ENCODE results near the gene RCAN1.
"Not testable (repeated sequence)": the region's sequence is repeated elsewhere in the genome, so short reads cannot be mapped to it uniquely, and the experiment has no call there.

The RCAN1 gene

GRCh38 chr21:34613679-34614627 lies 960 bp downstream of the RCAN1 start:
- no peak for TF ChIP-seq CTCF (conservative IDR thresholded peaks at IDR 0.05; ENCODE audit: low read length)
- peak; percentile 9 for DNase-seq (ENCODE audit: low read depth)
- H3K4me3 ChIP-seq (ENCODE audit: low read length) = peak overlapping the region; percentile 68

- TF ChIP-seq CTCF (conservative IDR thresholded peaks at IDR 0.05; ENCODE audit: low read length) = no peak
- DNase-seq (ENCODE audit: low read depth) = no peak
- H3K4me3 ChIP-seq (ENCODE audit: low read length) = no peak overlapping the region
Measured at GRCh38 chr21:34612557-34612956, 2.4 kb downstream of the RCAN1 start.

- no peak for DNase-seq (ENCODE audit: low read depth)
- no peak overlapping the region for H3K4me3 ChIP-seq (ENCODE audit: low read length)
- no peak for TF ChIP-seq CTCF (conservative IDR thresholded peaks at IDR 0.05; ENCODE audit: low read length)
Measured at GRCh38 chr21:34612056-34612455, 2.9 kb downstream of the RCAN1 start.

- TF ChIP-seq CTCF (conservative IDR thresholded peaks at IDR 0.05; ENCODE audit: low read length) = no peak
- no peak overlapping the region for H3K4me3 ChIP-seq (ENCODE audit: low read length)
- no peak for DNase-seq (ENCODE audit: low read depth)
Measured at GRCh38 chr21:34611528-34611927, 3.4 kb downstream of the RCAN1 start.

GRCh38 chr21:34609933-34610549 lies 4.9 kb downstream of the RCAN1 start:
- no peak for TF ChIP-seq CTCF (conservative IDR thresholded peaks at IDR 0.05; ENCODE audit: low read length)
- no peak for DNase-seq (ENCODE audit: low read depth)
- H3K4me3 ChIP-seq (ENCODE audit: low read length) = no peak overlapping the region

GRCh38 chr21:34609244-34609932 lies 5.5 kb downstream of the RCAN1 start:
- no peak for TF ChIP-seq CTCF (conservative IDR thresholded peaks at IDR 0.05; ENCODE audit: low read length)
- no peak overlapping the region for H3K4me3 ChIP-seq (ENCODE audit: low read length)
- DNase-seq (ENCODE audit: low read depth) = no peak

GRCh38 chr21:34607376-34607775 lies 7.5 kb downstream of the RCAN1 start:
- not testable (repeated sequence) for H3K4me3 ChIP-seq (ENCODE audit: low read length); DNase-seq (ENCODE audit: low read depth)

Measured in AG10803 (cell line).